ENCODE data around the gene SMIM21. TPM values are rescaled to one million over a fixed set of nuclear protein-coding genes. Genes with fewer than 3 reads are reported as not detected.

Gene SMIM21
- total RNA-seq, 6 experiments from 2014 or later: not detected

DNA sequence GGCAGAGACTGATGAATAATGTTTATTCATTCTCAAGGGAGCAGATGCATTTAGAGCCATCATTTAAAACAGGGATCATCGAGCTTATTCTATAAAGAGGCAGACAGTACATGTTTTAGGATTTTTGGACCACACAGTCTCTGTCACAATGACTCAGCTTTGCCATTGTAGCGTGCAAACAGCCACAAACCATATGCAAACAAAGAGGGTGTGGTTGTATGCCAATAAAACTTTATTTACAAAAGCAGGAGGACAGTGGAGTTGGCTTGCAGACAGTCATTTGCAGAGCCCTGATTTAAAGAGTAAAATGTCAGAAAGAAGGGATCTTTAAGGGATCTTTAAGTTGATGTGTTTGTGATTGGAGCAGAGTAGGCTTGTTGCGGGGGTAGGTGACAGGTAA is 51.5 kb downstream of the SMIM21 start:
- no peak for TF ChIP-seq CTCF (IDR thresholded peaks at IDR 0.05)
- Mint-ChIP-seq H3K36me3 (ENCODE audit: low read depth) (no peaks in the 10 kb centered on the region), H3K4me1 (ENCODE audit: low read depth) (no peaks in the 10 kb centered on the region), H3K4me3 (no peak overlapping the region), H3K9me3 (no peaks in the 10 kb centered on the region), H3K27ac (no peak overlapping the region), H3K27me3 (ENCODE audit: insufficient read depth) (peaks cover 23% of the 10 kb centered on the region)
- DNase-seq: no peak

DNA sequence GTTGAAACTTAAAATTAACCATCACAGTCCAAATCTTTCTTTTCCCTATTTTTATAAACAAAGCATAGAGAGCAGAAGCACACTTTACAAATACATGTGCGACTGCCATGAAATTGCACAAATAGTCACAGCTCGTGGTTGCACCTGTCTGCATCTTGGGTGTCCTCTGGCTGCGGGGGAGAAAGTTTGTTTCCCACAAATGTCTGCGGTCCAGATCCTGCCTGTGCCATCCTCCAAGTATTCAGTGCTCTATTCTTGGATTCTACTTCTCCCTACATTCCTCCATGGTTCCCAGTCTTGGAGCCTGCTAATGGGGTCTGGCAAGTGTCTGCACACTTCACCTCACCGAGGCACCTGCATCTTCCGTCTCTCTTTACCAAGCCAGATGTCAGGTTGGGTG is 52.2 kb downstream of the SMIM21 start:
- H3K4me3 Mint-ChIP-seq: no peak overlapping the region
- H3K4me1 Mint-ChIP-seq (ENCODE audit: low read depth): no peaks in the 10 kb centered on the region
- H3K27ac Mint-ChIP-seq: no peak overlapping the region
- no peak for TF ChIP-seq CTCF (IDR thresholded peaks at IDR 0.05)
- peaks cover 21% of the 10 kb centered on the region for H3K27me3 Mint-ChIP-seq (ENCODE audit: insufficient read depth)
- DNase-seq: no peak
- H3K9me3 Mint-ChIP-seq: no peaks in the 10 kb centered on the region
- H3K36me3 Mint-ChIP-seq (ENCODE audit: low read depth): no peaks in the 10 kb centered on the region

DNA sequence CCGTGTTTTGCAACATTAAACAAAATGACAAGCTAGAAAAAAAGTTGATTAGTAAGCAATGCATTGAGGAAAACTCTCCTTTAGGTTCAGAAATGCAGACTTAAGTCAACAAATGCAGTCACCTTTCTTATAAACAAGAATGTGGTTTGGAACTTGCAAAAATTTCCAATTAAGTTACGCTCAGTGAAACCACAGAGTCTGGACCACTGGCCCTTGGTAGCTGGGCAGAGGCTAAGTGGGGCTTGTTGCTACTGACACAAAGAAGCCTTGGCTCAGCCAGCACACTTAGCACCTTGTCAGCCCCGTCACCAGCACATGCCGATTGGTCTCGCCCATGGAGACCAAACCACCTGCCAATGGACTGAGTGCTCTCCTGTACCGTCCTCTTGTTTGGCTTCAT is 53.0 kb downstream of the SMIM21 start:
- Mint-ChIP-seq H3K4me3 (no peak overlapping the region), H3K36me3 (ENCODE audit: low read depth) (no peaks in the 10 kb centered on the region), H3K27ac (no peak overlapping the region), H3K9me3 (no peaks in the 10 kb centered on the region), H3K4me1 (ENCODE audit: low read depth) (no peaks in the 10 kb centered on the region), H3K27me3 (ENCODE audit: insufficient read depth) (peaks cover 18% of the 10 kb centered on the region)
- no peak for TF ChIP-seq CTCF (IDR thresholded peaks at IDR 0.05)
- DNase-seq: no peak

DNA sequence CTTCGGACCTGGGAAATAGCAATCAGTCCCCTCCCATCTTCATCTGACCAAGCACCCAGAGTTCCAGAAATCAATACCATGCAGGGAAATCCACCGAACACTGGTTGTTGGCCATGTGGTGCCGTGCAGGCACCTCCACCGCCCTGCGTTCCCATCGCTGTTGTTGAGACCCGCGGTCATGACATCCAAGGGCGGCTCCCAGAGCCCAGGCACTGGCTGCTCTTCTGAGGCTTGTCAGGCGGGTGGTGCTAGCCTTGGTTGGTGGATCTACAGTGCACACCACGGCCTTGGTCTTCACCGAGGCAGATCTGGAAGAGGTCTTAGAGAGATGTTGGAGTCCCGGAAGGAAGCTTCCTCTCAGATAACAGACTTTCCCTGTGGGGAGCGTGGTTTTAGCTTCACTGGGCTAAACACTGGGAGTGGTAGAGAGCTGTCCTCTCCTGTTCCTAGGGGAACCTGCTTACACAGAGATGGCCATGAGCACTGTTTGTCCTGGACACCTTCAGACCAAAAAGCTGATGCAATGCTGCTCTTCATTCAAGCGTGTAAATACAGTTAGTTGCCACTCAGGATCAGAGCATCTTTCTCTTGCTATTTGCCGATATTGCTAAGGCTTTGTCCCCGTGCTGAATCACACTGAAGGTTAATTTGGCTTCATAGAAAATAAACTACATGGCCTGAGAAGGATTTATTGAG is 58.3 kb downstream of the SMIM21 start:
- no peaks in the 10 kb centered on the region for H3K9me3 Mint-ChIP-seq
- H3K4me1 Mint-ChIP-seq (ENCODE audit: low read depth): no peaks in the 10 kb centered on the region
- peaks cover 21% of the 10 kb centered on the region for H3K27me3 Mint-ChIP-seq (ENCODE audit: insufficient read depth)
- no peak overlapping the region for H3K27ac Mint-ChIP-seq
- no peaks in the 10 kb centered on the region for H3K36me3 Mint-ChIP-seq (ENCODE audit: low read depth)
- TF ChIP-seq CTCF (IDR thresholded peaks at IDR 0.05): no peak
- DNase-seq: no peak
- H3K4me3 Mint-ChIP-seq: no peak overlapping the region

- Mint-ChIP-seq H3K4me3 (no peak overlapping the region), H3K27me3 (ENCODE audit: insufficient read depth) (peaks cover 23% of the 10 kb centered on the region), H3K4me1 (ENCODE audit: low read depth) (no peaks in the 10 kb centered on the region), H3K27ac (no peak overlapping the region), H3K9me3 (no peaks in the 10 kb centered on the region), H3K36me3 (ENCODE audit: low read depth) (no peaks in the 10 kb centered on the region)
- no peak; the same call in 1 of the 2 replicates for TF ChIP-seq CTCF (IDR thresholded peaks at IDR 0.05)
- no peak for DNase-seq
These were observed 61.7 kb downstream of the SMIM21 start for GRCh38 chr18:75365837-75366236.
